ENCODE data around the gene ME3.

ME3 gene

GRCh38 chr11:86678296-86678695 lies 5.9 kb upstream of the ME3 start:
- no peaks in the 10 kb centered on the region for H3K27me3 ChIP-seq (ENCODE audit: insufficient read depth, low read depth)
- H3K4me3 ChIP-seq (IDR thresholded peaks at IDR 0.05; ENCODE audit: insufficient read depth, low read depth, low read length): no peak overlapping the region
- no peaks in the 10 kb centered on the region for H4K20me1 ChIP-seq (ENCODE audit: insufficient read depth)
- H3K27ac ChIP-seq: no peak overlapping the region
- no peak overlapping the region for H3K9ac ChIP-seq
- H2AFZ ChIP-seq (ENCODE audit: low read depth): no peak overlapping the region
- no peaks in the 10 kb centered on the region for H3K36me3 ChIP-seq (ENCODE audit: insufficient read depth)
- TF ChIP-seq CTCF (conservative IDR thresholded peaks at IDR 0.05; ENCODE audit: low read depth, low read length): no peak
- no peaks in the 10 kb centered on the region for H3K4me1 ChIP-seq (ENCODE audit: low read depth, poor library complexity, severe bottlenecking)
- no peak overlapping the region for H3K4me2 ChIP-seq
- no peaks in the 10 kb centered on the region for H3K79me2 ChIP-seq (ENCODE audit: insufficient read depth, low read depth)

DNA sequence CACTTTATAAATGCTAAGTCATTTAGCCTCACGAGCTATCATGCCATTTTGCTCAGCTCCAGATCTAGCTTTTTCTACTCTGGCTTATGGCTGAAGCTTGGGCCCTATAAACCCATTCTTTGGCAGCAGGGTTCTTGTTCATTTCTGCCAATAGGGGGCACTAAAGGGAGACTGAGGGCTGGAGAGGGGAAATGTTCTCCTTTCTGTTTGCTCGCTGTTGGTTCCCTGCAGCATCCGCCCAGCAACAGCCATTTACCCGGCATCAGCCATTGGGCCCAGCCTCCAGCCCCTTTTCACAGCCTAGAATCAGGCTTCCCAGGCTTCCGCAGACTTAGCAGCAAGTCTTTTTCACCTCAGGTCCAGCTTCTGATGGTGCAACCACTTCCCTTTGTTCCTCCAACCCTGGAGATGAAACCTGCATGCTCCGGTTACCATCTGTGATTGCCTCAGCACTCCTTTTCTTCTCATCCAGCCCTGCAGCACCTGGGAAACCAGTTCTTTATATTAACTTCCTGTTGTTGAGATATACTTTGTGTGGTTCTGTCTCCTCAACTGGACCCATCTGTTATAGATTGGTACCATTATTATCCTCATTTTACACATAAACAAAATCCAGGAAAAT lies 4.2 kb upstream of the ME3 start:
- Histone ChIP-seq H3K4me2 (no peak overlapping the region), H3K79me2 (ENCODE audit: insufficient read depth, low read depth) (no peaks in the 10 kb centered on the region), H3K27ac (no peak overlapping the region), H3K27me3 (ENCODE audit: insufficient read depth, low read depth) (no peaks in the 10 kb centered on the region), H3K36me3 (ENCODE audit: insufficient read depth) (no peaks in the 10 kb centered on the region), H4K20me1 (ENCODE audit: insufficient read depth) (no peaks in the 10 kb centered on the region), H3K4me1 (ENCODE audit: low read depth, poor library complexity, severe bottlenecking) (no peaks in the 10 kb centered on the region), H3K4me3 (IDR thresholded peaks at IDR 0.05; ENCODE audit: insufficient read depth, low read depth, low read length) (no peak overlapping the region), H2AFZ (ENCODE audit: low read depth) (no peak overlapping the region), H3K9ac (no peak overlapping the region)
- TF ChIP-seq CTCF (conservative IDR thresholded peaks at IDR 0.05; ENCODE audit: low read depth, low read length): peak; percentile 59

DNA sequence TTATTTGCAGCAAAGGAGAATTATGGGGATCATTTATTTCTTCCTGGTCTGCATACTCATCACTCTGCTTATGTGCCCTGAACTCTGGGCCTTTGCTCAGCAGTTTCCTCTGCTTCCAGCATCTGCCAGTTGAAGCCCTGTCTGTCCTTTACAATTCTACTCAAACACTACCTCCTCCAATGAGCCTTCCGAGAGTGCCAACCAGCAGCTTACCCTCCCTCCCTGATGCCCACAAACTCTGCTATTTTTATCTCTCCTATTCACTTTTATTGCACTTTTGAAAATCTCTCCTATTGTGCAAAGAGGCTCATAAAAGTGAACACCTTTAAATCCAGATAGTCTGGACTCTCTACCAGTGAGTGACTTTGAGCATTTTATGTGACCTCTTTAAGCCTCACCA lies 3.6 kb upstream of the ME3 start:
- Histone ChIP-seq H2AFZ (ENCODE audit: low read depth) (no peak overlapping the region), H3K9ac (no peak overlapping the region), H3K4me1 (ENCODE audit: low read depth, poor library complexity, severe bottlenecking) (no peaks in the 10 kb centered on the region), H3K79me2 (ENCODE audit: insufficient read depth, low read depth) (no peaks in the 10 kb centered on the region), H3K4me3 (IDR thresholded peaks at IDR 0.05; ENCODE audit: insufficient read depth, low read depth, low read length) (no peak overlapping the region), H3K27me3 (ENCODE audit: insufficient read depth, low read depth) (no peaks in the 10 kb centered on the region), H4K20me1 (ENCODE audit: insufficient read depth) (no peaks in the 10 kb centered on the region), H3K4me2 (no peak overlapping the region), H3K27ac (no peak overlapping the region), H3K36me3 (ENCODE audit: insufficient read depth) (no peaks in the 10 kb centered on the region)
- no peak for TF ChIP-seq CTCF (conservative IDR thresholded peaks at IDR 0.05; ENCODE audit: low read depth, low read length)

DNA sequence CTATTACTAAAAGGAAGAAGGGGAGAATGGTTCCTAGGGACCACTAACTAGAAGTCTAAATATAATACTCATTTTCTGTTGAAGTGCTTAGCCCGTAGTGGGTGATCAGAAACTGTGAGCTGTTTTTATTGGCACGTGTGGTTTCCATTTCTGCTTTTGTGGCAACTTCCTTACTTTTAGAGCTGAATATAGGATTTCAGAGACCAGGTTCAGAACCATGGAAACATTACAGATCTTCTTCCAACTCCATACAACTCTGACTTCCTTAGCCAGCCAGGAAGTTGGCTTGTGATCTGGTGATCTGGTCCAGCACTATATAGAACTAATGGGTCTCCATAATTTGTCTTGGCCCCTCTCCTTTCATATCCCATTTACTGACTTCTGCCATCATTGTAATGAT lies 2.6 kb upstream of the ME3 start:
- H3K4me1 ChIP-seq (ENCODE audit: low read depth, poor library complexity, severe bottlenecking): no peaks in the 10 kb centered on the region
- no peak overlapping the region for H3K27ac ChIP-seq
- no peak overlapping the region for H2AFZ ChIP-seq (ENCODE audit: low read depth)
- no peak overlapping the region for H3K9ac ChIP-seq
- H4K20me1 ChIP-seq (ENCODE audit: insufficient read depth): no peaks in the 10 kb centered on the region
- no peaks in the 10 kb centered on the region for H3K79me2 ChIP-seq (ENCODE audit: insufficient read depth, low read depth)
- H3K4me2 ChIP-seq: no peak overlapping the region
- H3K4me3 ChIP-seq (IDR thresholded peaks at IDR 0.05; ENCODE audit: insufficient read depth, low read depth, low read length): no peak overlapping the region
- no peaks in the 10 kb centered on the region for H3K36me3 ChIP-seq (ENCODE audit: insufficient read depth)
- TF ChIP-seq CTCF (conservative IDR thresholded peaks at IDR 0.05; ENCODE audit: low read depth, low read length): no peak
- no peaks in the 10 kb centered on the region for H3K27me3 ChIP-seq (ENCODE audit: insufficient read depth, low read depth)
